CD4-positive, alpha-beta T cell (primary cell): ENCODE data around the gene CRNKL1. TPM values are rescaled to one million over a fixed set of nuclear protein-coding genes. Genes with fewer than 3 reads are reported as not detected.

ENCODE experiments used
- ATAC-seq: fragments of 200-7000 bp; cut with Tn5 transposase; one replicate; pipeline ENCODE4 v1.10.0; 2022; ENCODE audit warnings: mild to moderate bottlenecking; ENCODE audit not compliant: poor library complexity
- CTCF ChIA-PET: fragments of 350-600 bp; sonication (Branson Sonifier 250); formaldehyde crosslinking; loops from one replicate; lab custom pipeline; 2021; ENCODE audit warnings: antibody characterized with exemption, inconsistent platforms; lab: Charles Lee
- POLR2A ChIA-PET: fragments of 350-600 bp; sonication (Branson Sonifier 250); formaldehyde crosslinking; loops from one replicate; lab custom pipeline; 2021; ENCODE audit warnings: antibody characterized with exemption, inconsistent platforms; lab: Charles Lee
- DNase-seq, 14 experiments: peaks; one replicate each; pipeline ENCODE4 v3.0.0-alpha.2; 2013 to 2020; ENCODE audit warnings: mixed read lengths in 2 of 14
- H3K27ac ChIP-seq, 2 donors: one replicate each; pipeline versions ENCODE4 v1.5.1 to v1.7.0; 2013; ENCODE audit warnings: low read length in 2 of 2, low read depth in 1 of 2, mild to moderate bottlenecking in 1 of 2
- H3K27me3 ChIP-seq, 2 experiments: 1 replicate in 1 of 2; 2 replicates in 1 of 2; pipeline versions ENCODE4 v1.6.1 to v1.7.0; 2013; ENCODE audit warnings: low read length in 2 of 2, control low read depth in 1 of 2, mild to moderate bottlenecking in 1 of 2, moderate library complexity in 1 of 2; ENCODE audit not compliant: insufficient read depth in 2 of 2, control insufficient read depth in 1 of 2
- H3K36me3 ChIP-seq: one replicate; pipeline ENCODE4 v1.6.1; 2013; ENCODE audit warnings: low read length, control low read depth; ENCODE audit not compliant: insufficient read depth
- H3K4me1 ChIP-seq: one replicate; pipeline ENCODE4 v1.6.1; 2013; ENCODE audit warnings: low read length, control low read depth; ENCODE audit not compliant: insufficient read depth
- H3K4me3 ChIP-seq: one replicate; pipeline ENCODE4 v1.5.1; 2013; ENCODE audit warnings: mild to moderate bottlenecking, low read length, moderate library complexity
- H3K9me3 ChIP-seq, 2 experiments: 1 replicate in 1 of 2; 2 replicates in 1 of 2; pipeline versions ENCODE4 v1.6.1 to v1.7.0; 2013; ENCODE audit warnings: low read length in 2 of 2, mild to moderate bottlenecking in 2 of 2, control low read depth in 1 of 2, moderate library complexity in 1 of 2; ENCODE audit not compliant: control insufficient read depth in 1 of 2, insufficient read depth in 1 of 2
- H3K27ac Mint-ChIP-seq: one replicate; pipeline ENCODE4 v1.8.0; 2020; ENCODE audit warnings: mixed read lengths
- H3K27me3 Mint-ChIP-seq: one replicate; pipeline ENCODE4 v1.8.0; 2021; ENCODE audit warnings: mixed read lengths
- H3K36me3 Mint-ChIP-seq: one replicate; pipeline ENCODE4 v1.8.0; 2021; ENCODE audit warnings: low read depth, mixed read lengths
- H3K4me1 Mint-ChIP-seq: one replicate; pipeline ENCODE4 v1.8.0; 2021; ENCODE audit warnings: low read depth, mixed read lengths
- H3K4me3 Mint-ChIP-seq: one replicate; pipeline ENCODE4 v1.8.0; 2020; ENCODE audit warnings: mild to moderate bottlenecking, mixed read lengths
- H3K9me3 Mint-ChIP-seq: one replicate; pipeline ENCODE4 v1.8.0; 2020; ENCODE audit warnings: mixed read lengths
- intact Hi-C, 2 experiments: fragments of 100-400 bp; cut with DNase I in 1 of 2; cut with micrococcal nuclease in 1 of 2; formaldehyde crosslinking; loops; one replicate each; pipeline versions ENCODE4 v1.15.1 to v1.9.0; 2023 to 2025; cut with DNase I, micrococcal nuclease
- total RNA-seq, 174 experiments: library from RNA in 2 of 174; stranded (reverse) in 2 of 174; gene quantifications; one replicate each; pipeline ENCODE4 v1.2.3 and lab custom pipeline; 2021 to 2026
- TF ChIP-seq, protein P1 (sequence below): fragments of 200-600 bp; IDR thresholded peaks from one replicate; pipeline ENCODE4 v1.8.0; 2022; ENCODE audit warnings: antibody characterized with exemption, mild to moderate bottlenecking

Gene CRNKL1
- total RNA-seq, 2 experiments from 2014 or later, result 24.3 to 26.1 TPM

DNA sequence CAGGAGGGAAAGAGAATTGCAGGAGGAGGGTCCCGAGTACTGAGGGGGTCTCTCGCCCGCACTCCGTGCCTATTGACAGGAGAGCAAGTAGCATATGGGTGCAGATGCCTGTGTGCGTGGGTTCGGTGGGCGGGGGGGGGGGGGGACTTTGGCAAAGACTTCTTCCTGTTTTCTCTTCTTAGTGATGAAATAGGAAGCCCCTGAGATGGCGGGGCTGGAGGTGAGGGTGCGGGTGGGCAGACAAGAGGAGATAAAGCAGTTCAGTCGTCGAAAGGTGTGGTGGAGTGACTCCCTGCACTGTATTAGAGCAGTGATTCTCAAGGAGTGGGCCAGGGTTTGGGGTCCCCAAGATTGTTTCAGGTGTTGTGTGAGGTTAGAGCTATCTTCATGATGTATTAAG lies 31.4 kb downstream of the CRNKL1 start:
- no peaks in the 10 kb centered on the region for H3K27me3 Mint-ChIP-seq
- peak overlapping the region; percentile 60 for H3K4me3 Mint-ChIP-seq
- peaks cover 60% of the 10 kb centered on the region for H3K4me1 Mint-ChIP-seq
- H3K27me3 ChIP-seq, result no peaks in the 10 kb centered on the region
- H3K36me3 ChIP-seq, result peaks cover 21% of the 10 kb centered on the region
- ATAC-seq, result no peak
- H3K36me3 Mint-ChIP-seq, result peaks cover 65% of the 10 kb centered on the region
- intact Hi-C loops, result no loop called here
- no peak overlapping the region for H3K27ac ChIP-seq
- POLR2A ChIA-PET, result interaction anchor here (1.5 kb wide), 1 partner anchor 32 kb away, joined by 7 read pairs; the partner anchor contains the start of genes CFAP61 and CRNKL1
- CTCF ChIA-PET, result no interaction called here
- H3K4me1 ChIP-seq, result peaks cover 38% of the 10 kb centered on the region
- H3K9me3 Mint-ChIP-seq, result no peaks in the 10 kb centered on the region
- H3K9me3 ChIP-seq, result no peaks in the 10 kb centered on the region
- DNase-seq, result no peak
- TF ChIP-seq, protein P1, sequence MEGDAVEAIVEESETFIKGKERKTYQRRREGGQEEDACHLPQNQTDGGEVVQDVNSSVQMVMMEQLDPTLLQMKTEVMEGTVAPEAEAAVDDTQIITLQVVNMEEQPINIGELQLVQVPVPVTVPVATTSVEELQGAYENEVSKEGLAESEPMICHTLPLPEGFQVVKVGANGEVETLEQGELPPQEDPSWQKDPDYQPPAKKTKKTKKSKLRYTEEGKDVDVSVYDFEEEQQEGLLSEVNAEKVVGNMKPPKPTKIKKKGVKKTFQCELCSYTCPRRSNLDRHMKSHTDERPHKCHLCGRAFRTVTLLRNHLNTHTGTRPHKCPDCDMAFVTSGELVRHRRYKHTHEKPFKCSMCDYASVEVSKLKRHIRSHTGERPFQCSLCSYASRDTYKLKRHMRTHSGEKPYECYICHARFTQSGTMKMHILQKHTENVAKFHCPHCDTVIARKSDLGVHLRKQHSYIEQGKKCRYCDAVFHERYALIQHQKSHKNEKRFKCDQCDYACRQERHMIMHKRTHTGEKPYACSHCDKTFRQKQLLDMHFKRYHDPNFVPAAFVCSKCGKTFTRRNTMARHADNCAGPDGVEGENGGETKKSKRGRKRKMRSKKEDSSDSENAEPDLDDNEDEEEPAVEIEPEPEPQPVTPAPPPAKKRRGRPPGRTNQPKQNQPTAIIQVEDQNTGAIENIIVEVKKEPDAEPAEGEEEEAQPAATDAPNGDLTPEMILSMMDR, result no peak
- H3K4me3 ChIP-seq, result no peak overlapping the region
- H3K27ac Mint-ChIP-seq, result peak overlapping the region; percentile 88

DNA sequence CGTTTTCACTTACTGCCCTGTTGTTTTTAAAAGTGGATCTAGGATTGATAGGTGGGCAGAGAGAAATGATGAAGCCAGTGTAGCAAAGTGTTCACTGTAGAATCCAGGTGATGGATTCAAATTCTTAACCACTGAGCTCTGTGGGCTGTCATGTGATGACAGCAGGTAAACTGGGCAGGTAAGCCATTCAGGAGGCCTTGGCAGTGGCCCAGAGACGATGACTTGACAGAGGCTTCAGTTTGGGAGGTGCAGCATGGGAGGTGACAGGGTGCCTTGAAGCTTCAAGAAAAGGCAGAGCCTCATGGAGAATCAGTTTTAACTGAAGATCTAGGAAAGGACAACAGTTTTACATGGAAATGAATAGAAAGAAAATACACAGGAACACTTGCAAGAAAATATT lies 33.1 kb downstream of the CRNKL1 start:
- Mint-ChIP-seq H3K27me3 (no peaks in the 10 kb centered on the region), H3K9me3 (no peaks in the 10 kb centered on the region), H3K27ac (peak overlapping the region; percentile 88), H3K4me3 (peak overlapping the region; percentile 95), H3K4me1 (peaks cover 54% of the 10 kb centered on the region), H3K36me3 (peaks cover 47% of the 10 kb centered on the region)
- H3K27me3 ChIP-seq, result no peaks in the 10 kb centered on the region
- H3K4me1 ChIP-seq, result peaks cover 38% of the 10 kb centered on the region
- no peak overlapping the region for H3K27ac ChIP-seq
- intact Hi-C loops, result loop anchor here (5.0 to 10.0 kb wide), 5 partner anchors 696 to 1734 kb away; partner anchors contain the start of genes XRN2 (in 2 of the 2), RALGAPA2 (in 1 of the 2), SMIM26 (in 1 of the 2) and ZNF133 (in 1 of the 2)
- H3K36me3 ChIP-seq, result peaks cover 21% of the 10 kb centered on the region
- ChIA-PET POLR2A (no interaction called here), CTCF (no interaction called here)
- no peaks in the 10 kb centered on the region for H3K9me3 ChIP-seq
- DNase-seq, result no peak
- ATAC-seq, result no peak
- H3K4me3 ChIP-seq, result no peak overlapping the region
- TF ChIP-seq, protein P1, result no peak

DNA sequence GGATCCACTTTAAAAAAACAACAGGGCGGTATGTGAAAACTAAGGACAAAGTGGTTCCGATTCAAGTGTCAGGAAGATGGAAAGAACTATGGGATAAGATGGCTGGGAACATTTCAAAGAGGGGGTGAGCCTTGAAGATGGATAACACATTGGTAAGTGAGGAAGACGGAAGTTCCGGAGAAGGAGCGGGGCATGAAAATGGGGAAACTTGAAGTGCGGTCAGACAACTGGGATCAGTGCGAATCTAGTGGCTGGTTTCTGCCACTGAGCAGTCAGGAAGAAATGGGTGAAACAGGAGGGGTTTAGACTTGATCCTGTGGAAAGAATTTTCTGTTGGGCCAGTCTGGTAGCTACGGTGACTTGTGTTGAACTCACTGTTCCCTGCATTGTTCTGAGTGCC lies 33.9 kb downstream of the CRNKL1 start:
- H3K27ac ChIP-seq, result no peak overlapping the region
- CTCF ChIA-PET, result interaction anchor here (2.3 kb wide), 1 partner anchor 33 kb away, joined by 24 read pairs; the partner anchor contains the start of genes CFAP61 and CRNKL1
- intact Hi-C loops, result loop anchor here (1.0 to 10.0 kb wide), 6 partner anchors 33 to 1734 kb away; partner anchors contain the start of genes XRN2 (in 2 of the 2), RALGAPA2 (in 1 of the 2), SMIM26 (in 1 of the 2) and ZNF133 (in 1 of the 2)

More for the DNA sequence above, 33.9 kb downstream of the CRNKL1 start:
- POLR2A ChIA-PET, result interaction anchor here (5.0 kb wide), 1 partner anchor 34 kb away, joined by 59 read pairs; the partner anchor contains the start of genes CFAP61 and CRNKL1
- DNase-seq, result no peak
- H3K9me3 Mint-ChIP-seq, result no peaks in the 10 kb centered on the region
- H3K4me1 ChIP-seq, result peaks cover 38% of the 10 kb centered on the region
- ATAC-seq, result no peak
- no peaks in the 10 kb centered on the region for H3K27me3 Mint-ChIP-seq
- H3K9me3 ChIP-seq, result no peaks in the 10 kb centered on the region
- TF ChIP-seq, protein P1, result no peak
- H3K4me1 Mint-ChIP-seq, result peaks cover 54% of the 10 kb centered on the region
- H3K4me3 Mint-ChIP-seq, result peak overlapping the region; percentile 95
- no peaks in the 10 kb centered on the region for H3K27me3 ChIP-seq
- peak overlapping the region; percentile 88 for H3K27ac Mint-ChIP-seq
- H3K4me3 ChIP-seq, result peak overlapping the region; percentile 76
- H3K36me3 Mint-ChIP-seq, result peaks cover 39% of the 10 kb centered on the region
- peaks cover 19% of the 10 kb centered on the region for H3K36me3 ChIP-seq
